ENCODE measurements around the gene DSP. TPM values are rescaled to one million over a fixed set of nuclear protein-coding genes. Genes with fewer than 3 reads are reported as not detected.

The DSP gene
- total and polyA plus RNA-seq, 2 experiments from 2014 or later = 16.8 to 43.7 TPM

DNA sequence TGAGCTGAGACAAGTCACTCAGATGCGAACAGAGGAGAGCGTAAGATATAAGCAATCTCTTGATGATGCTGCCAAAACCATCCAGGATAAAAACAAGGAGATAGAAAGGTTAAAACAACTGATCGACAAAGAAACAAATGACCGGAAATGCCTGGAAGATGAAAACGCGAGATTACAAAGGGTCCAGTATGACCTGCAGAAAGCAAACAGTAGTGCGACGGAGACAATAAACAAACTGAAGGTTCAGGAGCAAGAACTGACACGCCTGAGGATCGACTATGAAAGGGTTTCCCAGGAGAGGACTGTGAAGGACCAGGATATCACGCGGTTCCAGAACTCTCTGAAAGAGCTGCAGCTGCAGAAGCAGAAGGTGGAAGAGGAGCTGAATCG is 39.1 kb downstream of the DSP start:
- Histone ChIP-seq H3K36me3 (ENCODE audit: insufficient read depth) (peaks cover 15% of the 10 kb centered on the region), H3K4me3 (no peak overlapping the region), H3K27ac (ENCODE audit: low read depth) (no peak overlapping the region), H3K79me2 (replicated peaks; ENCODE audit: insufficient read depth) (no peaks in the 10 kb centered on the region), H3K9me2 (ENCODE audit: insufficient read depth) (no peaks in the 10 kb centered on the region), H3K27me3 (ENCODE audit: insufficient read depth) (no peaks in the 10 kb centered on the region), H3K4me1 (ENCODE audit: insufficient read depth) (no peaks in the 10 kb centered on the region), H3F3A (replicated peaks; ENCODE audit: low read depth) (no peaks in the 10 kb centered on the region), H2AFZ (no peak overlapping the region), H4K20me1 (replicated peaks; ENCODE audit: insufficient read depth) (no peaks in the 10 kb centered on the region; the same call in 1 of the 2 replicates), H3K4me2 (no peak overlapping the region)
- H3K36me3 Mint-ChIP-seq (ENCODE audit: low read depth) = peaks cover 42% of the 10 kb centered on the region
- ATAC-seq = no peak
- TF ChIP-seq ZNF114 (CRISPR knock-in tag; IDR thresholded peaks at IDR 0.05) (no peak), EZH2phosphoT487 (IDR thresholded peaks at IDR 0.05; ENCODE audit: unreplicated experiment) (no peak), STAT1 (IDR thresholded peaks at IDR 0.05; ENCODE audit: unreplicated experiment) (no peak), EZH2 (IDR thresholded peaks at IDR 0.05; ENCODE audit: low read depth, unreplicated experiment) (no peak), ZNF331 (CRISPR knock-in tag; IDR thresholded peaks at IDR 0.05; ENCODE audit: low read depth) (no peak)
- no peaks in the 10 kb centered on the region for H3K4me1 Mint-ChIP-seq
- no peak overlapping the region for H3K4me3 Mint-ChIP-seq
- no peaks in the 10 kb centered on the region for H3K27me3 Mint-ChIP-seq (ENCODE audit: insufficient read depth, low read depth, poor library complexity)
- H3K27ac Mint-ChIP-seq = no peak overlapping the region
- H3K9me3 Mint-ChIP-seq = no peaks in the 10 kb centered on the region
- DNase-seq (ENCODE audit: low spot score) = no peak

DNA sequence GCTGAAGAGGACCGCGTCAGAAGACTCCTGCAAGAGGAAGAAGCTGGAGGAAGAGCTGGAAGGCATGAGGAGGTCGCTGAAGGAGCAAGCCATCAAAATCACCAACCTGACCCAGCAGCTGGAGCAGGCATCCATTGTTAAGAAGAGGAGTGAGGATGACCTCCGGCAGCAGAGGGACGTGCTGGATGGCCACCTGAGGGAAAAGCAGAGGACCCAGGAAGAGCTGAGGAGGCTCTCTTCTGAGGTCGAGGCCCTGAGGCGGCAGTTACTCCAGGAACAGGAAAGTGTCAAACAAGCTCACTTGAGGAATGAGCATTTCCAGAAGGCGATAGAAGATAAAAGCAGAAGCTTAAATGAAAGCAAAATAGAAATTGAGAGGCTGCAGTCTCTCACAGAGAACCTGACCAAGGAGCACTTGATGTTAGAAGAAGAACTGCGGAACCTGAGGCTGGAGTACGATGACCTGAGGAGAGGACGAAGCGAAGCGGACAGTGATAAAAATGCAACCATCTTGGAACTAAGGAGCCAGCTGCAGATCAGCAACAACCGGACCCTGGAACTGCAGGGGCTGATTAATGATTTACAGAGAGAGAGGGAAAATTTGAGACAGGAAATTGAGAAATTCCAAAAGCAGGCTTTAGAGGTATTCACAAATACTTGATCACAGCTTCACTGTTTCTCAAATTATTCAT is 39.6 kb downstream of the DSP start:
- Mint-ChIP-seq H3K9me3 (no peaks in the 10 kb centered on the region), H3K27me3 (ENCODE audit: insufficient read depth, low read depth, poor library complexity) (no peaks in the 10 kb centered on the region), H3K4me3 (no peak overlapping the region), H3K27ac (no peak overlapping the region), H3K4me1 (no peaks in the 10 kb centered on the region), H3K36me3 (ENCODE audit: low read depth) (peaks cover 38% of the 10 kb centered on the region)
- TF ChIP-seq, protein P1, sequence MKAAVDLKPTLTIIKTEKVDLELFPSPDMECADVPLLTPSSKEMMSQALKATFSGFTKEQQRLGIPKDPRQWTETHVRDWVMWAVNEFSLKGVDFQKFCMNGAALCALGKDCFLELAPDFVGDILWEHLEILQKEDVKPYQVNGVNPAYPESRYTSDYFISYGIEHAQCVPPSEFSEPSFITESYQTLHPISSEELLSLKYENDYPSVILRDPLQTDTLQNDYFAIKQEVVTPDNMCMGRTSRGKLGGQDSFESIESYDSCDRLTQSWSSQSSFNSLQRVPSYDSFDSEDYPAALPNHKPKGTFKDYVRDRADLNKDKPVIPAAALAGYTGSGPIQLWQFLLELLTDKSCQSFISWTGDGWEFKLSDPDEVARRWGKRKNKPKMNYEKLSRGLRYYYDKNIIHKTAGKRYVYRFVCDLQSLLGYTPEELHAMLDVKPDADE (IDR thresholded peaks at IDR 0.05) = no peak
- TF ChIP-seq EZH2phosphoT487 (IDR thresholded peaks at IDR 0.05; ENCODE audit: unreplicated experiment) (no peak), NANOG (IDR thresholded peaks at IDR 0.05; ENCODE audit: borderline replicate concordance) (no peak), STAT1 (IDR thresholded peaks at IDR 0.05; ENCODE audit: unreplicated experiment) (no peak), CREB1 (CRISPR knock-in tag; IDR thresholded peaks at IDR 0.05; ENCODE audit: low read depth) (no peak)
- TF ChIP-seq, protein P2, sequence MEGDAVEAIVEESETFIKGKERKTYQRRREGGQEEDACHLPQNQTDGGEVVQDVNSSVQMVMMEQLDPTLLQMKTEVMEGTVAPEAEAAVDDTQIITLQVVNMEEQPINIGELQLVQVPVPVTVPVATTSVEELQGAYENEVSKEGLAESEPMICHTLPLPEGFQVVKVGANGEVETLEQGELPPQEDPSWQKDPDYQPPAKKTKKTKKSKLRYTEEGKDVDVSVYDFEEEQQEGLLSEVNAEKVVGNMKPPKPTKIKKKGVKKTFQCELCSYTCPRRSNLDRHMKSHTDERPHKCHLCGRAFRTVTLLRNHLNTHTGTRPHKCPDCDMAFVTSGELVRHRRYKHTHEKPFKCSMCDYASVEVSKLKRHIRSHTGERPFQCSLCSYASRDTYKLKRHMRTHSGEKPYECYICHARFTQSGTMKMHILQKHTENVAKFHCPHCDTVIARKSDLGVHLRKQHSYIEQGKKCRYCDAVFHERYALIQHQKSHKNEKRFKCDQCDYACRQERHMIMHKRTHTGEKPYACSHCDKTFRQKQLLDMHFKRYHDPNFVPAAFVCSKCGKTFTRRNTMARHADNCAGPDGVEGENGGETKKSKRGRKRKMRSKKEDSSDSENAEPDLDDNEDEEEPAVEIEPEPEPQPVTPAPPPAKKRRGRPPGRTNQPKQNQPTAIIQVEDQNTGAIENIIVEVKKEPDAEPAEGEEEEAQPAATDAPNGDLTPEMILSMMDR (conservative IDR thresholded peaks at IDR 0.05; ENCODE audit: low read depth in 2 of 2) = no peak
- TF ChIP-seq, protein P3, sequence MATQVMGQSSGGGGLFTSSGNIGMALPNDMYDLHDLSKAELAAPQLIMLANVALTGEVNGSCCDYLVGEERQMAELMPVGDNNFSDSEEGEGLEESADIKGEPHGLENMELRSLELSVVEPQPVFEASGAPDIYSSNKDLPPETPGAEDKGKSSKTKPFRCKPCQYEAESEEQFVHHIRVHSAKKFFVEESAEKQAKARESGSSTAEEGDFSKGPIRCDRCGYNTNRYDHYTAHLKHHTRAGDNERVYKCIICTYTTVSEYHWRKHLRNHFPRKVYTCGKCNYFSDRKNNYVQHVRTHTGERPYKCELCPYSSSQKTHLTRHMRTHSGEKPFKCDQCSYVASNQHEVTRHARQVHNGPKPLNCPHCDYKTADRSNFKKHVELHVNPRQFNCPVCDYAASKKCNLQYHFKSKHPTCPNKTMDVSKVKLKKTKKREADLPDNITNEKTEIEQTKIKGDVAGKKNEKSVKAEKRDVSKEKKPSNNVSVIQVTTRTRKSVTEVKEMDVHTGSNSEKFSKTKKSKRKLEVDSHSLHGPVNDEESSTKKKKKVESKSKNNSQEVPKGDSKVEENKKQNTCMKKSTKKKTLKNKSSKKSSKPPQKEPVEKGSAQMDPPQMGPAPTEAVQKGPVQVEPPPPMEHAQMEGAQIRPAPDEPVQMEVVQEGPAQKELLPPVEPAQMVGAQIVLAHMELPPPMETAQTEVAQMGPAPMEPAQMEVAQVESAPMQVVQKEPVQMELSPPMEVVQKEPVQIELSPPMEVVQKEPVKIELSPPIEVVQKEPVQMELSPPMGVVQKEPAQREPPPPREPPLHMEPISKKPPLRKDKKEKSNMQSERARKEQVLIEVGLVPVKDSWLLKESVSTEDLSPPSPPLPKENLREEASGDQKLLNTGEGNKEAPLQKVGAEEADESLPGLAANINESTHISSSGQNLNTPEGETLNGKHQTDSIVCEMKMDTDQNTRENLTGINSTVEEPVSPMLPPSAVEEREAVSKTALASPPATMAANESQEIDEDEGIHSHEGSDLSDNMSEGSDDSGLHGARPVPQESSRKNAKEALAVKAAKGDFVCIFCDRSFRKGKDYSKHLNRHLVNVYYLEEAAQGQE (IDR thresholded peaks at IDR 0.05; ENCODE audit: unreplicated experiment) = no peak
- Histone ChIP-seq H3K4me2 (no peak overlapping the region), H3K27me3 (ENCODE audit: insufficient read depth) (no peaks in the 10 kb centered on the region), H3K4me1 (ENCODE audit: insufficient read depth) (no peaks in the 10 kb centered on the region), H3K27ac (ENCODE audit: low read depth) (no peak overlapping the region), H3F3A (replicated peaks; ENCODE audit: low read depth) (no peaks in the 10 kb centered on the region), H2AFZ (no peak overlapping the region), H4K20me1 (replicated peaks; ENCODE audit: insufficient read depth) (no peaks in the 10 kb centered on the region; the same call in 1 of the 2 replicates), H3K36me3 (ENCODE audit: insufficient read depth) (peaks cover 9% of the 10 kb centered on the region), H3K4me3 (no peak overlapping the region), H3K9me2 (ENCODE audit: insufficient read depth) (no peaks in the 10 kb centered on the region), H3K79me2 (replicated peaks; ENCODE audit: insufficient read depth) (no peaks in the 10 kb centered on the region)
- DNase-seq (ENCODE audit: low spot score) (no peak), ATAC-seq (no peak)

Measured in GM23338 (cell line).